ENCODE results near the gene TMEM191B.
"Not testable (repeated sequence)": the region's sequence is repeated elsewhere in the genome, so short reads cannot be mapped to it uniquely, and the experiment has no call there.

The TMEM191B gene

GRCh38 chr22:18551046-18551445 is 23.4 kb downstream of the TMEM191B start:
- H3K14ac ChIP-seq (ENCODE audit: low read length in 2 of 2); H3K18ac ChIP-seq (ENCODE audit: low read depth in 1 of 2, low read length in 2 of 2); H3K36me3 ChIP-seq (ENCODE audit: control insufficient read depth in 1 of 2, insufficient read depth in 2 of 2, low read depth in 1 of 2, low read length in 2 of 2); H2BK12ac ChIP-seq (ENCODE audit: low read length in 2 of 2); H4K91ac ChIP-seq (ENCODE audit: low read length); H3K27ac ChIP-seq (ENCODE audit: low read length, poor library complexity, severe bottlenecking); H3K9me3 ChIP-seq (ENCODE audit: control insufficient read depth, low read length); H3K9ac ChIP-seq (ENCODE audit: low read length); H2BK120ac ChIP-seq (ENCODE audit: low read depth, low read length); H2BK15ac ChIP-seq (ENCODE audit: low read depth, poor library complexity, severe bottlenecking); H3K4ac ChIP-seq (ENCODE audit: low read depth in 1 of 2, low read length in 2 of 2); H2AFZ ChIP-seq (ENCODE audit: low read depth, low read length); H3K4me3 ChIP-seq (ENCODE audit: insufficient read depth in 1 of 2, low read depth in 1 of 2, low read length in 2 of 2); H3K27me3 ChIP-seq (ENCODE audit: control insufficient read depth in 1 of 2, insufficient read depth in 1 of 2, low read length in 2 of 2); DNase-seq; H3K23ac ChIP-seq (ENCODE audit: low read length in 2 of 2); H3K4me1 ChIP-seq (ENCODE audit: control insufficient read depth, insufficient read depth, low read depth, low read length); H2AK5ac ChIP-seq (ENCODE audit: low read length, severe bottlenecking); H4K8ac ChIP-seq (ENCODE audit: low read length); H3K79me1 ChIP-seq (replicated peaks; ENCODE audit: low read length, poor library complexity, severe bottlenecking); H3K4me2 ChIP-seq (ENCODE audit: low read length, poor library complexity, severe bottlenecking); H2BK5ac ChIP-seq (ENCODE audit: low read depth, low read length, poor library complexity, severe bottlenecking): not testable (repeated sequence)
- no CpG with 5 or more reads among the region's 7 CpGs for WGBS

DNA sequence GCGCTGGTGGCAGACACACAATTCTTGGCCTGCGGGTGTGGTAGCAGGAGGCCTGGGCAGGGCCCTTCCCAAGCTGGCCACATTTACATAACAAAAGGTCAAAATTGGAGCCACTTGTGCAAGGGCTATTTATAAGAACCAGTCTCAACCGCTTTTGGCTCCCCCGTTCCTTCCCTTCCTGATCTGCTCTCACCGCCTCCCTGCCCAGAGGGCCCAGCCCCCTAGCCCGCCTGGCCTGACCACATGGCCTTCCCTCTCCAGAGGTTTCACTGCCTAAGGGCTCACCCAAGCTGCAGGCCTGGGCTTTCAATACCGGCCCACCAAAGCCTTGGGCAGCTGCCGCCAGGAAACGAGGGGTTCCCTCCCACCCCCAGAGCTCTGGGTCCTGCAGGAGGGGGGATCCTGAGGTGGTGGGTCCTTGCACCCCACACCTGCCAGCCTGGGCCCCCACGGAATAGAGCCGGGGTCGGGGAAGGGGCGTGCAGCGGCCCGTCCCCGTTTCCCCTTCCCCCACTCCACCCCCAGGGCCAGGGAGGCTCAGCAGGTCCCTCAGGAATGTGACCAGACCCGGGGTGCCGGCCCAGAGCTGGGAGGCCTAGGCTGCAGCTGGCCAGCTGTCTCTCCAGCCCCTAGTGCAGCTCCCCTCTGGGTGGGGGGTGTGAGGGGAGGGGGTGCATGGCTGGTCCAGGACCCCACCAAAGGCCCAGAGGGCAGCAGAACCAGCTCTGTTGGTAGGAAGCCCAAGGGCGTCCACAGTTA is 25.4 kb downstream of the TMEM191B start:
- not testable (repeated sequence) for H3K4me3 ChIP-seq (ENCODE audit: insufficient read depth in 1 of 2, low read depth in 1 of 2, low read length in 2 of 2); H4K8ac ChIP-seq (ENCODE audit: low read length); H2BK12ac ChIP-seq (ENCODE audit: low read length in 2 of 2); DNase-seq; H4K91ac ChIP-seq (ENCODE audit: low read length); H3K14ac ChIP-seq (ENCODE audit: low read length in 2 of 2); H3K27me3 ChIP-seq (ENCODE audit: control insufficient read depth in 1 of 2, insufficient read depth in 1 of 2, low read length in 2 of 2); H3K79me1 ChIP-seq (replicated peaks; ENCODE audit: low read length, poor library complexity, severe bottlenecking); H3K18ac ChIP-seq (ENCODE audit: low read depth in 1 of 2, low read length in 2 of 2); H3K4me2 ChIP-seq (ENCODE audit: low read length, poor library complexity, severe bottlenecking); H3K4ac ChIP-seq (ENCODE audit: low read depth in 1 of 2, low read length in 2 of 2); H3K4me1 ChIP-seq (ENCODE audit: control insufficient read depth, insufficient read depth, low read depth, low read length); H2AK5ac ChIP-seq (ENCODE audit: low read length, severe bottlenecking); H3K36me3 ChIP-seq (ENCODE audit: control insufficient read depth in 1 of 2, insufficient read depth in 2 of 2, low read depth in 1 of 2, low read length in 2 of 2); H2BK120ac ChIP-seq (ENCODE audit: low read depth, low read length); H3K23ac ChIP-seq (ENCODE audit: low read length in 2 of 2); H2AFZ ChIP-seq (ENCODE audit: low read depth, low read length); H3K9ac ChIP-seq (ENCODE audit: low read length); H3K27ac ChIP-seq (ENCODE audit: low read length, poor library complexity, severe bottlenecking); H2BK5ac ChIP-seq (ENCODE audit: low read depth, low read length, poor library complexity, severe bottlenecking); H3K9me3 ChIP-seq (ENCODE audit: control insufficient read depth, low read length); H2BK15ac ChIP-seq (ENCODE audit: low read depth, poor library complexity, severe bottlenecking)
- WGBS, result no CpG with 5 or more reads among the region's 19 CpGs

DNA sequence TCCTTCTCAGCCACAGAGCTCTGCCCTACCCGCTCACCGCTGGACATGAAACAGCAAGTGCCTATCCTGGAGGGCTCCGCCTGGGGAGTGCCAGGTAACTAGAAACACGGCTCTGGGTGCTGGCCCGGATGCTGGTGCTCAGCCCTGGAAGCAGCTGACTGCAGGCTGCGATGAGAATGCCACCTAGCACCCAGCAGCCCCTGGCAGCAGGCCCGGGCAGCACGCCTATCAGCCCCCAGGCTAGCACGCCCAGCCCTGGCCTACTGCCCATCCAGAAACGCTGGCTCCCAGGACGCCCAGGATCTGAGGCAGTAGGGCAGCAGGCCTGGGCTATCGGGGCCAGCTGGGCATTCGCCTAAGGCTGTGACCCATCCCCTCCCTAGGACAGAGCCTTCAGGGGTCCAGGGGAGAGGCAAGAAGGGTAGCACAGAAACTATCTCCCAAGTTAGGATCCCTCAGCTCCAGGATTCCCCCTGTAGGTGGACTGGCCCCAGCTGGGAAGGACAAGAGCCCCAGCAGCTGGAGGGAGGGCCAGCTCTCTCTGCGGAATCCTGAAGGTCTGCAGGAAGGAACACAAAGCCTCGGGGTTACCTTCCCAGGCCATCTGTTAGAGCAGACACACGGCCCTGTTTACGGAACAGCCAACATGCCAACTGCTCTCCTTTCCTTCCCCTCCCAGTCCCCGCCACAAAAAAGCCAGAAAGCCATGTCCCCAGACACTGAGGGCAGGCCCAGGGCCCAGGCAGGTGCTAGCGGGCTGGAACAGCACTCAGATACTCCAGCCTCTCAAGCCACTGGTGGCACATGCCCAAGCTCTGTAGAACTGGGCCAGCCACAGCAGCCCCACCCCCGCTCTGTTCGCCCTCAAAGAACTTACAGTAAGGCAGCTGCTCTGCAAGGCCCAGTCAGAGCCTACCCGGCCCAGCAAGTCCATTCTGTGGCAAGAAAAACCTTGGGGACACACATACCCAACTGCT is 27.0 kb downstream of the TMEM191B start:
- H3K36me3 ChIP-seq (ENCODE audit: control insufficient read depth in 1 of 2, insufficient read depth in 2 of 2, low read depth in 1 of 2, low read length in 2 of 2); H3K79me1 ChIP-seq (replicated peaks; ENCODE audit: low read length, poor library complexity, severe bottlenecking); H3K9ac ChIP-seq (ENCODE audit: low read length); H2BK12ac ChIP-seq (ENCODE audit: low read length in 2 of 2); DNase-seq; H2BK5ac ChIP-seq (ENCODE audit: low read depth, low read length, poor library complexity, severe bottlenecking); H3K27me3 ChIP-seq (ENCODE audit: control insufficient read depth in 1 of 2, insufficient read depth in 1 of 2, low read length in 2 of 2); H4K91ac ChIP-seq (ENCODE audit: low read length); H2AFZ ChIP-seq (ENCODE audit: low read depth, low read length); H4K8ac ChIP-seq (ENCODE audit: low read length); H2BK120ac ChIP-seq (ENCODE audit: low read depth, low read length); H2BK15ac ChIP-seq (ENCODE audit: low read depth, poor library complexity, severe bottlenecking); H3K4me3 ChIP-seq (ENCODE audit: insufficient read depth in 1 of 2, low read depth in 1 of 2, low read length in 2 of 2); H3K18ac ChIP-seq (ENCODE audit: low read depth in 1 of 2, low read length in 2 of 2); H3K9me3 ChIP-seq (ENCODE audit: control insufficient read depth, low read length); H3K4me1 ChIP-seq (ENCODE audit: control insufficient read depth, insufficient read depth, low read depth, low read length); H2AK5ac ChIP-seq (ENCODE audit: low read length, severe bottlenecking); H3K4me2 ChIP-seq (ENCODE audit: low read length, poor library complexity, severe bottlenecking); H3K4ac ChIP-seq (ENCODE audit: low read depth in 1 of 2, low read length in 2 of 2); H3K14ac ChIP-seq (ENCODE audit: low read length in 2 of 2); H3K27ac ChIP-seq (ENCODE audit: low read length, poor library complexity, severe bottlenecking); H3K23ac ChIP-seq (ENCODE audit: low read length in 2 of 2): not testable (repeated sequence)
- WGBS, result no CpG with 5 or more reads among the region's 22 CpGs

- H3K27me3 ChIP-seq (ENCODE audit: control insufficient read depth in 1 of 2, insufficient read depth in 1 of 2, low read length in 2 of 2); DNase-seq; H3K4ac ChIP-seq (ENCODE audit: low read depth in 1 of 2, low read length in 2 of 2); H2BK12ac ChIP-seq (ENCODE audit: low read length in 2 of 2); H3K36me3 ChIP-seq (ENCODE audit: control insufficient read depth in 1 of 2, insufficient read depth in 2 of 2, low read depth in 1 of 2, low read length in 2 of 2); H4K8ac ChIP-seq (ENCODE audit: low read length); H3K18ac ChIP-seq (ENCODE audit: low read depth in 1 of 2, low read length in 2 of 2); H3K4me3 ChIP-seq (ENCODE audit: insufficient read depth in 1 of 2, low read depth in 1 of 2, low read length in 2 of 2); H2AFZ ChIP-seq (ENCODE audit: low read depth, low read length); H2BK15ac ChIP-seq (ENCODE audit: low read depth, poor library complexity, severe bottlenecking); H3K9ac ChIP-seq (ENCODE audit: low read length); H3K23ac ChIP-seq (ENCODE audit: low read length in 2 of 2); H2AK5ac ChIP-seq (ENCODE audit: low read length, severe bottlenecking); H3K79me1 ChIP-seq (replicated peaks; ENCODE audit: low read length, poor library complexity, severe bottlenecking); H3K27ac ChIP-seq (ENCODE audit: low read length, poor library complexity, severe bottlenecking); H2BK120ac ChIP-seq (ENCODE audit: low read depth, low read length); H3K4me1 ChIP-seq (ENCODE audit: control insufficient read depth, insufficient read depth, low read depth, low read length); H3K4me2 ChIP-seq (ENCODE audit: low read length, poor library complexity, severe bottlenecking); H3K9me3 ChIP-seq (ENCODE audit: control insufficient read depth, low read length); H2BK5ac ChIP-seq (ENCODE audit: low read depth, low read length, poor library complexity, severe bottlenecking); H4K91ac ChIP-seq (ENCODE audit: low read length); H3K14ac ChIP-seq (ENCODE audit: low read length in 2 of 2): not testable (repeated sequence)
- no CpG with 5 or more reads among the region's 4 CpGs for WGBS
Measured at GRCh38 chr22:18558516-18558915, 30.9 kb downstream of the TMEM191B start.

Measured in mesenchymal stem cell (in vitro differentiated cells and primary cell).